Measurements from ENCODE around the gene BTBD9. TPM values are rescaled to one million over a fixed set of nuclear protein-coding genes. Genes with fewer than 3 reads are reported as not detected.

Gene BTBD9
- polyA plus RNA-seq, 1 donor: 7.8 TPM

DNA sequence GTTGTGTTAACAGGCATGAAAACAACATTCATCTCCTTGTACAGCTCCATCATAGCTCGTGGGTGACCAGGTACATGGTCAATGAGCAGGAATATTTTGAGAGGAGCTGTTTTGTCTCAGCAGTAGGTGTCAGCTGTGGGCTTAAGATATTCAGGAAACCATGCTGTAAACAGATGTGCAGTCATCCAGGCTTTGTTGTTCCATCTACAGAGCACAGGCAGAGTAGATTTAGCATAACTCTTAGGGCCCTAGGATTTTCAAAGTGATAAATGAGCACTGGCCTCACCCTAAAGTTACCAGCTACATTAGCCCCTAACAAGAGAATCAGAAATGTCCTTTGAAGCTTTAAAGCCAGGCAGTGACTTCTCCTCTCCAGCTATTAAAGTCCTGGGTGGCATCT, 154.2 kb downstream of the BTBD9 start:
- no peaks in the 10 kb centered on the region for H3K36me3 ChIP-seq (ENCODE audit: control insufficient read depth, insufficient read depth, low read length)
- no CpG with 5 or more reads among the region's 1 CpG for WGBS (ENCODE audit: insufficient coverage, low lambda C conversion rate)
- no peak overlapping the region for H3K27ac ChIP-seq (ENCODE audit: low read length)
- DNase-seq: no peak
- no peaks in the 10 kb centered on the region for H3K9me3 ChIP-seq (ENCODE audit: control insufficient read depth, low read depth, low read length)
- no peaks in the 10 kb centered on the region for H3K4me1 ChIP-seq (ENCODE audit: control insufficient read depth, insufficient read depth, low read length)
- H3K4me3 ChIP-seq (ENCODE audit: low read length): no peak overlapping the region
- H3K27me3 ChIP-seq (ENCODE audit: control insufficient read depth, insufficient read depth, low read length): no peaks in the 10 kb centered on the region

GRCh38 chr6:38484656-38485055, 155.1 kb downstream of the BTBD9 start:
- Histone ChIP-seq H3K4me3 (ENCODE audit: low read length) (no peak overlapping the region), H3K36me3 (ENCODE audit: control insufficient read depth, insufficient read depth, low read length) (no peaks in the 10 kb centered on the region), H3K9me3 (ENCODE audit: control insufficient read depth, low read depth, low read length) (no peaks in the 10 kb centered on the region), H3K27me3 (ENCODE audit: control insufficient read depth, insufficient read depth, low read length) (no peaks in the 10 kb centered on the region), H3K27ac (ENCODE audit: low read length) (no peak overlapping the region), H3K4me1 (ENCODE audit: control insufficient read depth, insufficient read depth, low read length) (no peaks in the 10 kb centered on the region)
- 80% methylated on average over 2 of the region's 3 CpGs for WGBS (ENCODE audit: insufficient coverage, low lambda C conversion rate)
- DNase-seq: no peak

GRCh38 chr6:38483526-38483925, 156.2 kb downstream of the BTBD9 start:
- Histone ChIP-seq H3K9me3 (ENCODE audit: control insufficient read depth, low read depth, low read length) (no peaks in the 10 kb centered on the region), H3K4me1 (ENCODE audit: control insufficient read depth, insufficient read depth, low read length) (no peaks in the 10 kb centered on the region), H3K36me3 (ENCODE audit: control insufficient read depth, insufficient read depth, low read length) (no peaks in the 10 kb centered on the region), H3K27ac (ENCODE audit: low read length) (no peak overlapping the region), H3K4me3 (ENCODE audit: low read length) (no peak overlapping the region), H3K27me3 (ENCODE audit: control insufficient read depth, insufficient read depth, low read length) (no peaks in the 10 kb centered on the region)
- 80% methylated on average over 1 of the region's 2 CpGs for WGBS (ENCODE audit: insufficient coverage, low lambda C conversion rate)
- no peak for DNase-seq

GRCh38 chr6:38482466-38482865, 157.3 kb downstream of the BTBD9 start:
- no peak for DNase-seq
- no peaks in the 10 kb centered on the region for H3K4me1 ChIP-seq (ENCODE audit: control insufficient read depth, insufficient read depth, low read length)
- no peaks in the 10 kb centered on the region for H3K36me3 ChIP-seq (ENCODE audit: control insufficient read depth, insufficient read depth, low read length)
- no peaks in the 10 kb centered on the region for H3K9me3 ChIP-seq (ENCODE audit: control insufficient read depth, low read depth, low read length)
- H3K4me3 ChIP-seq (ENCODE audit: low read length): no peak overlapping the region
- no peak overlapping the region for H3K27ac ChIP-seq (ENCODE audit: low read length)
- no CpG with 5 or more reads among the region's 1 CpG for WGBS (ENCODE audit: insufficient coverage, low lambda C conversion rate)
- no peaks in the 10 kb centered on the region for H3K27me3 ChIP-seq (ENCODE audit: control insufficient read depth, insufficient read depth, low read length)

GRCh38 chr6:38481851-38482250, 157.9 kb downstream of the BTBD9 start:
- 100% methylated on average over 1 of the region's 4 CpGs for WGBS (ENCODE audit: insufficient coverage, low lambda C conversion rate)
- no peak for DNase-seq
- H3K4me1 ChIP-seq (ENCODE audit: control insufficient read depth, insufficient read depth, low read length): no peaks in the 10 kb centered on the region
- H3K36me3 ChIP-seq (ENCODE audit: control insufficient read depth, insufficient read depth, low read length): no peaks in the 10 kb centered on the region
- H3K4me3 ChIP-seq (ENCODE audit: low read length): no peak overlapping the region
- no peaks in the 10 kb centered on the region for H3K9me3 ChIP-seq (ENCODE audit: control insufficient read depth, low read depth, low read length)
- no peak overlapping the region for H3K27ac ChIP-seq (ENCODE audit: low read length)
- H3K27me3 ChIP-seq (ENCODE audit: control insufficient read depth, insufficient read depth, low read length): no peaks in the 10 kb centered on the region

DNA sequence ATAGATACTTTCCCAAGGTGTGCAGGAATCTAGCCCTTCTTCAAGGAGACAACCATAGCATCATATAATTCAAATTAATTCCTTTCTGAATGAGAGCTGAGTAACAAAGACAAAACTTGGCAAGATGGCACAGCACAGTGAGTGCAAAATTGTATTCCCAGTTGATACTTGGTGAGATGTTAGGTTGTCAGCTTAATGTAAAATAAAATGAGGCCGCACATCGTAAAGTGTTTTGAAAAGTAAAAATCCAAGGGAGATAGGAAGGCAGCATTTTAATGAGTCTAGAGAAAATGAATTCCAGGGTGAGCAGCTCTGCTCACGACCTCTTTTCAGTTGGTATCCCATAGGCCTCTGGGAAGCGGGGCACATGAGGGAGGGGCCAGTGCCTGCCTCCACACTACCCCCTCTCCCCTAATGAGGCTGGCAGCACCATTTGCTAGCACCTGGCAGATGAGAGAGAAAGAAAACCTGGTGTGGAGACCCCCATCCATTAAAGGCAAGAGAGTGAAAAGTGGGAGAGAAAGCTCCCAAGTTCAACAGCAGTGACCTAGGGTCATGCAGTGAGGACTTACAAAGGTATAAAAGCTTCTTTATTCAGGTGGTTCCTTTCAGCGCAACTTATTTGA, 158.4 kb downstream of the BTBD9 start:
- WGBS (ENCODE audit: insufficient coverage, low lambda C conversion rate): 100% methylated on average over 3 of the region's 5 CpGs
- Histone ChIP-seq H3K27ac (ENCODE audit: low read length) (no peak overlapping the region), H3K36me3 (ENCODE audit: control insufficient read depth, insufficient read depth, low read length) (no peaks in the 10 kb centered on the region), H3K27me3 (ENCODE audit: control insufficient read depth, insufficient read depth, low read length) (no peaks in the 10 kb centered on the region), H3K4me1 (ENCODE audit: control insufficient read depth, insufficient read depth, low read length) (no peaks in the 10 kb centered on the region), H3K4me3 (ENCODE audit: low read length) (no peak overlapping the region), H3K9me3 (ENCODE audit: control insufficient read depth, low read depth, low read length) (no peaks in the 10 kb centered on the region)
- no peak for DNase-seq

GRCh38 chr6:38480036-38480435, 159.7 kb downstream of the BTBD9 start:
- no peaks in the 10 kb centered on the region for H3K9me3 ChIP-seq (ENCODE audit: control insufficient read depth, low read depth, low read length)
- WGBS (ENCODE audit: insufficient coverage, low lambda C conversion rate): no CpG with 5 or more reads among the region's 4 CpGs
- H3K27me3 ChIP-seq (ENCODE audit: control insufficient read depth, insufficient read depth, low read length): no peaks in the 10 kb centered on the region
- H3K27ac ChIP-seq (ENCODE audit: low read length): no peak overlapping the region
- no peaks in the 10 kb centered on the region for H3K36me3 ChIP-seq (ENCODE audit: control insufficient read depth, insufficient read depth, low read length)
- no peak for DNase-seq
- H3K4me3 ChIP-seq (ENCODE audit: low read length): no peak overlapping the region
- H3K4me1 ChIP-seq (ENCODE audit: control insufficient read depth, insufficient read depth, low read length): no peaks in the 10 kb centered on the region

- DNase-seq: no peak
- no peaks in the 10 kb centered on the region for H3K36me3 ChIP-seq (ENCODE audit: control insufficient read depth, insufficient read depth, low read length)
- WGBS (ENCODE audit: insufficient coverage, low lambda C conversion rate): 100% methylated on average over 1 of the region's 1 CpG
These were observed 160.4 kb downstream of the BTBD9 start for GRCh38 chr6:38479331-38479730.

DNA sequence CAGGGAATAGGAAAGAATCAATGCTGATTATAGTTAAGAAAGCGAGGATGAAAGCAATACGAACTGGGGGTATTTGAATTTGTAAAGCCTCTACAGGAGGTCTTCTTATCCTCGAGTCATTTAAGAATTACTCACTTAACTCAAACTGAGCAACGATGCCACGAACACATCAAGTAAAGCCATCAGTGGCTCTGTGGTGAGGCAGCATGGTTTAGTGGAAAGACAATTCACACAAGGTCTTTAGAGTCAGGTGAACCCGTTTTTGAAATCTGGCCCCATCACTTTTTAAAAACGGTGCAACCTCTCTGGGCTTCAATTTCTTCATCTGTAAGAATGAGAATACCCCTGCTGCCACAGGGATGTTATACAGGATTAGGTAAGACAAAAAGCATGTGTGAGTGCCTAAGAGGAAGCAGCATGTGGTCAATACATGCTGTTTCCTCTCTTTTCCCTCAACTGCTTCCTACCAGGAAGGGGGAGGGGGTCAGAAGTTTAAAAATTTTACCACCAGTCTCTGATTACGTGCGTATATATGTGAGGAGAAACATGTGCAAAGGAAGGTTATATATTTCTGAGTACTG, 162.0 kb downstream of the BTBD9 start:
- WGBS (ENCODE audit: insufficient coverage, low lambda C conversion rate): 0% methylated on average over 1 of the region's 9 CpGs
- no peak overlapping the region for H3K27ac ChIP-seq (ENCODE audit: low read length)
- H3K4me1 ChIP-seq (ENCODE audit: control insufficient read depth, insufficient read depth, low read length): no peaks in the 10 kb centered on the region
- H3K9me3 ChIP-seq (ENCODE audit: control insufficient read depth, low read depth, low read length): no peaks in the 10 kb centered on the region
- no peaks in the 10 kb centered on the region for H3K36me3 ChIP-seq (ENCODE audit: control insufficient read depth, insufficient read depth, low read length)
- H3K4me3 ChIP-seq (ENCODE audit: low read length): no peak overlapping the region
- no peaks in the 10 kb centered on the region for H3K27me3 ChIP-seq (ENCODE audit: control insufficient read depth, insufficient read depth, low read length)
- no peak for DNase-seq

More at GRCh38 chr6:38479331-38479730, 160.4 kb downstream of the BTBD9 start:
- H3K4me3 ChIP-seq (ENCODE audit: low read length): no peak overlapping the region
- no peaks in the 10 kb centered on the region for H3K4me1 ChIP-seq (ENCODE audit: control insufficient read depth, insufficient read depth, low read length)
- no peak overlapping the region for H3K27ac ChIP-seq (ENCODE audit: low read length)
- no peaks in the 10 kb centered on the region for H3K9me3 ChIP-seq (ENCODE audit: control insufficient read depth, low read depth, low read length)
- H3K27me3 ChIP-seq (ENCODE audit: control insufficient read depth, insufficient read depth, low read length): no peaks in the 10 kb centered on the region

- no peak overlapping the region for H3K27ac ChIP-seq (ENCODE audit: low read length)
- no peaks in the 10 kb centered on the region for H3K27me3 ChIP-seq (ENCODE audit: control insufficient read depth, insufficient read depth, low read length)
- no peak for DNase-seq
- no peak overlapping the region for H3K4me3 ChIP-seq (ENCODE audit: low read length)
- no peaks in the 10 kb centered on the region for H3K9me3 ChIP-seq (ENCODE audit: control insufficient read depth, low read depth, low read length)
- WGBS (ENCODE audit: insufficient coverage, low lambda C conversion rate): 100% methylated on average over 1 of the region's 1 CpG
- no peaks in the 10 kb centered on the region for H3K4me1 ChIP-seq (ENCODE audit: control insufficient read depth, insufficient read depth, low read length)
- H3K36me3 ChIP-seq (ENCODE audit: control insufficient read depth, insufficient read depth, low read length): no peaks in the 10 kb centered on the region
These were observed 162.8 kb downstream of the BTBD9 start for GRCh38 chr6:38476888-38477287.

DNA sequence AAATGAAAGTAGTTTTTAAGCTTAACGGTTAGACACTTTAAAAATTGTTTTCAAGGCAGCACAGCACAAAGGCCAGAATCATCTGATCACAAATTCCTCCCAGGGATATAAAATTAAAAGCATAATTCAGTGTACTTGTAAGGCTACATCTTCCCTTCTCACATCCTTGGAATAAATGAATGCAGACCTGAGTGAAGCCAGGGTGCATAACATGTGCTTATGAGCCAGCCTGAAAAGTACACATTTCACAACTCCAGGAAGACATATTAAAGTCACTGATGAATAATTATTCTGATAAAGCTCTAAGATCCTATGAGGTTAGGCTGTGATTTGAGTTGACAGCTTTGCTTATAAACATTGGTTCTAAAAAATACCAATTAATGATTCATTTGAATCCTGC, 163.6 kb downstream of the BTBD9 start:
- Histone ChIP-seq H3K4me1 (ENCODE audit: control insufficient read depth, insufficient read depth, low read length) (no peaks in the 10 kb centered on the region), H3K27me3 (ENCODE audit: control insufficient read depth, insufficient read depth, low read length) (no peaks in the 10 kb centered on the region), H3K36me3 (ENCODE audit: control insufficient read depth, insufficient read depth, low read length) (no peaks in the 10 kb centered on the region), H3K9me3 (ENCODE audit: control insufficient read depth, low read depth, low read length) (no peaks in the 10 kb centered on the region), H3K4me3 (ENCODE audit: low read length) (no peak overlapping the region), H3K27ac (ENCODE audit: low read length) (no peak overlapping the region)
- no CpG with 5 or more reads among the region's 1 CpG for WGBS (ENCODE audit: insufficient coverage, low lambda C conversion rate)
- DNase-seq: no peak
